Measurements from ENCODE around the gene OTOF. TPM values are rescaled to one million over a fixed set of nuclear protein-coding genes. Genes with fewer than 3 reads are reported as not detected.

Gene OTOF
- polyA plus RNA-seq, 1 of the 3 experiments (the other 2 are of a cell fraction) = not detected

DNA sequence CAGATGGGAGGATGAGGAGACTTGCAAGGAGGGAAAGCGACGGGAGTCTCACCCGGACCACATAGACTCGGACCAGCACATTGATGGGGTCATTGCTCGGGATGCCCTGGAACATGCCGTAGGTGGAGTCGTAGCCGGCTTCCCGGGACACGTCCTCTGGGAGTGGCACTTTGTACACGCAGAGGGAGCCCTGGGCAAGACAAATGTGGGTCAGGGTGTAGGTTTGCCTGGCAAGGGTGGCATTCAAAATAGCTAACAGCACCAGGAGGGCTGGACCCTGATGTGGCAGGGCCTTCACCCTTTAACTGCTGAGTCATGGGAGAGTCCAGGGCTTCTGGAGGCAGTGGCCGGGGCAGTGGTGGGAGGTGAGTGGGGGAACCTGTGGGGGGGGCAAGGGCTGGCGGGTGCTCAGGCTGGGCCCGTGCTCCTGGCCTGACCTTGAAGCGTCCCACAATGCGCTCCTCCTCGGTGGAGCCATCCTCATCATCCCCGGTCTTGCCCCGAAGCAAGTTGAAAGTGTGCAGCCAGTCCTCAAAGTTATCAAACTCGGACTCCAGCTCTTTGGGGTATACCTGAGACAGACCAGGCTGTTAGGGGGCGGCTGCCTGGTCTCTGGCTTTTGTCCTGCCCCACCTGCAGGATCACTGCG, 11.1 kb downstream of the OTOF start:
- Histone ChIP-seq H3K9me2 (no peaks in the 10 kb centered on the region), H3F3A (replicated peaks; ENCODE audit: insufficient read depth) (peaks cover 1% of the 10 kb centered on the region), H3K79me2 (ENCODE audit: insufficient read depth) (no peaks in the 10 kb centered on the region), H3K9ac (no peak overlapping the region), H3K4me3 (ENCODE audit: low read depth in 2 of 2, low read length in 1 of 2) (no peak overlapping the region), H3K9me3 (no peaks in the 10 kb centered on the region), H2AFZ (ENCODE audit: low read depth) (no peak overlapping the region), H3K27me3 (ENCODE audit: insufficient read depth) (no peaks in the 10 kb centered on the region), H3K27ac (ENCODE audit: low read depth in 2 of 2, low read length in 1 of 2) (no peak overlapping the region), H3K4me1 (ENCODE audit: control insufficient read depth in 1 of 2, insufficient read depth in 2 of 2, low read depth in 1 of 2, low read length in 1 of 2) (peaks cover 0 to 5% of the 10 kb centered on the region in 2 experiments; a peak in 1 of 4 replicates), H4K20me1 (ENCODE audit: insufficient read depth) (no peaks in the 10 kb centered on the region), H3K36me3 (replicated peaks in 1 of 2; ENCODE audit: control insufficient read depth in 1 of 2, insufficient read depth in 2 of 2, low read length in 1 of 2) (no peaks in the 10 kb centered on the region), H3K4me2 (no peak overlapping the region)
- no peak for DNase-seq
- TF ChIP-seq, protein P1, sequence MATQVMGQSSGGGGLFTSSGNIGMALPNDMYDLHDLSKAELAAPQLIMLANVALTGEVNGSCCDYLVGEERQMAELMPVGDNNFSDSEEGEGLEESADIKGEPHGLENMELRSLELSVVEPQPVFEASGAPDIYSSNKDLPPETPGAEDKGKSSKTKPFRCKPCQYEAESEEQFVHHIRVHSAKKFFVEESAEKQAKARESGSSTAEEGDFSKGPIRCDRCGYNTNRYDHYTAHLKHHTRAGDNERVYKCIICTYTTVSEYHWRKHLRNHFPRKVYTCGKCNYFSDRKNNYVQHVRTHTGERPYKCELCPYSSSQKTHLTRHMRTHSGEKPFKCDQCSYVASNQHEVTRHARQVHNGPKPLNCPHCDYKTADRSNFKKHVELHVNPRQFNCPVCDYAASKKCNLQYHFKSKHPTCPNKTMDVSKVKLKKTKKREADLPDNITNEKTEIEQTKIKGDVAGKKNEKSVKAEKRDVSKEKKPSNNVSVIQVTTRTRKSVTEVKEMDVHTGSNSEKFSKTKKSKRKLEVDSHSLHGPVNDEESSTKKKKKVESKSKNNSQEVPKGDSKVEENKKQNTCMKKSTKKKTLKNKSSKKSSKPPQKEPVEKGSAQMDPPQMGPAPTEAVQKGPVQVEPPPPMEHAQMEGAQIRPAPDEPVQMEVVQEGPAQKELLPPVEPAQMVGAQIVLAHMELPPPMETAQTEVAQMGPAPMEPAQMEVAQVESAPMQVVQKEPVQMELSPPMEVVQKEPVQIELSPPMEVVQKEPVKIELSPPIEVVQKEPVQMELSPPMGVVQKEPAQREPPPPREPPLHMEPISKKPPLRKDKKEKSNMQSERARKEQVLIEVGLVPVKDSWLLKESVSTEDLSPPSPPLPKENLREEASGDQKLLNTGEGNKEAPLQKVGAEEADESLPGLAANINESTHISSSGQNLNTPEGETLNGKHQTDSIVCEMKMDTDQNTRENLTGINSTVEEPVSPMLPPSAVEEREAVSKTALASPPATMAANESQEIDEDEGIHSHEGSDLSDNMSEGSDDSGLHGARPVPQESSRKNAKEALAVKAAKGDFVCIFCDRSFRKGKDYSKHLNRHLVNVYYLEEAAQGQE (IDR thresholded peaks at IDR 0.05; ENCODE audit: low read depth, low read length) = no peak
- TF ChIP-seq RAD21 (IDR thresholded peaks at IDR 0.05; ENCODE audit: low read length) (no peak), JUND (IDR thresholded peaks at IDR 0.05) (no peak), ELF1 (IDR thresholded peaks at IDR 0.05) (no peak), FOXM1 (IDR thresholded peaks at IDR 0.05; ENCODE audit: low read depth) (no peak)
- TF ChIP-seq, protein P2, sequence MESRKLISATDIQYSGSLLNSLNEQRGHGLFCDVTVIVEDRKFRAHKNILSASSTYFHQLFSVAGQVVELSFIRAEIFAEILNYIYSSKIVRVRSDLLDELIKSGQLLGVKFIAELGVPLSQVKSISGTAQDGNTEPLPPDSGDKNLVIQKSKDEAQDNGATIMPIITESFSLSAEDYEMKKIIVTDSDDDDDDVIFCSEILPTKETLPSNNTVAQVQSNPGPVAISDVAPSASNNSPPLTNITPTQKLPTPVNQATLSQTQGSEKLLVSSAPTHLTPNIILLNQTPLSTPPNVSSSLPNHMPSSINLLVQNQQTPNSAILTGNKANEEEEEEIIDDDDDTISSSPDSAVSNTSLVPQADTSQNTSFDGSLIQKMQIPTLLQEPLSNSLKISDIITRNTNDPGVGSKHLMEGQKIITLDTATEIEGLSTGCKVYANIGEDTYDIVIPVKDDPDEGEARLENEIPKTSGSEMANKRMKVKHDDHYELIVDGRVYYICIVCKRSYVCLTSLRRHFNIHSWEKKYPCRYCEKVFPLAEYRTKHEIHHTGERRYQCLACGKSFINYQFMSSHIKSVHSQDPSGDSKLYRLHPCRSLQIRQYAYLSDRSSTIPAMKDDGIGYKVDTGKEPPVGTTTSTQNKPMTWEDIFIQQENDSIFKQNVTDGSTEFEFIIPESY (IDR thresholded peaks at IDR 0.05; ENCODE audit: borderline replicate concordance, low read depth) = no peak
- POLR2A ChIA-PET = interaction anchor here (0.6 kb wide), 1 partner anchor 121 kb away, joined by 3 read pairs; the partner anchor contains the start of gene SELENOI
- WGBS (ENCODE audit: low lambda C conversion rate) = 85% methylated on average over 21 of the region's 22 CpGs
- CTCF ChIA-PET = interaction anchor here (1.0 to 1.7 kb wide), 3 partner anchors 11 to 111 kb away, joined by 4 to 11 read pairs (median 4); partner anchors contain the start of gene OTOF

DNA sequence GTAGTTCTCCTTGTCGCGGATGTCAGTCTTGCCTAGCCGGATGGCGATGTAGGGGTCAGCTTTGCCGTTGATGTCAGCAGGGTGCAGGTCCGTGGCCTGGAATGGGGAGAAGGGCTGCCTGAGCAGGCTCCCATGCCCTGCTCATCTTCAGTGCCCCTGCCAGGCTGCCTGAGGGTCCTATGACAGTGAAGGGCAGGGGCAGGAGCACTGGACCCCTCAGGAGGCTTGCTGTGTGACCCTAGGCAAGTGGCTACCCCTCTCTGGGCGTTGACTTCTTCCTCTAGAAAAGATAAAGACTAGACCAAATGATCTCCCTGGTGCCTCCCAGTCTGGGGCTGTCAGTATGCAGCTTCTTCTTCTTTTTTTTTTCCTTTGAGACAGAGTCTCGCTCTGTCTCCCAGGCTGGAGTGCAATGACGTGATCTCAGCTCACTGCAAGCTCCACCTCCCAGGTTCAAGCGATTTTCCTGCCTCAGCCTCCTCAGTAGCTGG, 11.9 kb downstream of the OTOF start:
- Histone ChIP-seq H3K4me3 (ENCODE audit: low read depth in 2 of 2, low read length in 1 of 2) (no peak overlapping the region), H3K4me2 (no peak overlapping the region), H4K20me1 (ENCODE audit: insufficient read depth) (no peaks in the 10 kb centered on the region), H3K9ac (no peak overlapping the region), H3F3A (replicated peaks; ENCODE audit: insufficient read depth) (no peaks in the 10 kb centered on the region), H3K36me3 (replicated peaks in 1 of 2; ENCODE audit: control insufficient read depth in 1 of 2, insufficient read depth in 2 of 2, low read length in 1 of 2) (no peaks in the 10 kb centered on the region), H2AFZ (ENCODE audit: low read depth) (no peak overlapping the region), H3K9me2 (no peaks in the 10 kb centered on the region), H3K27ac (ENCODE audit: low read depth in 2 of 2, low read length in 1 of 2) (no peak overlapping the region), H3K9me3 (no peaks in the 10 kb centered on the region), H3K79me2 (ENCODE audit: insufficient read depth) (no peaks in the 10 kb centered on the region), H3K27me3 (ENCODE audit: insufficient read depth) (no peaks in the 10 kb centered on the region), H3K4me1 (ENCODE audit: control insufficient read depth in 1 of 2, insufficient read depth in 2 of 2, low read depth in 1 of 2, low read length in 1 of 2) (peaks cover 0 to 5% of the 10 kb centered on the region in 2 experiments; a peak in 1 of 4 replicates)
- TF ChIP-seq YY1 (IDR thresholded peaks at IDR 0.05; ENCODE audit: low read depth) = no peak
- TF ChIP-seq FOXJ3 (CRISPR knock-in tag; IDR thresholded peaks at IDR 0.05) = no peak
- TF ChIP-seq GATA2 (CRISPR knock-in tag; IDR thresholded peaks at IDR 0.05) = no peak
- no peak for TF ChIP-seq NRF1 (IDR thresholded peaks at IDR 0.05; ENCODE audit: low read depth, low read length)
- no peak for TF ChIP-seq GABPA (IDR thresholded peaks at IDR 0.05; ENCODE audit: low read depth)
- TF ChIP-seq ELF1 (IDR thresholded peaks at IDR 0.05) = no peak
- POLR2A ChIA-PET = no interaction called here
- CTCF ChIA-PET = interaction anchor here (1.1 kb wide), 1 partner anchor 12 kb away, joined by 4 read pairs; the partner anchor contains the start of gene OTOF
- WGBS (ENCODE audit: low lambda C conversion rate) = 86% methylated on average over 10 of the region's 10 CpGs
- DNase-seq = no peak

Data from SK-N-SH (cell line).